ENCODE measurements around the gene TFCP2L1.

GRCh38 chr2:121242175-121242875 lies 42.7 kb downstream of the TFCP2L1 start:
- TF ChIP-seq, protein P1, sequence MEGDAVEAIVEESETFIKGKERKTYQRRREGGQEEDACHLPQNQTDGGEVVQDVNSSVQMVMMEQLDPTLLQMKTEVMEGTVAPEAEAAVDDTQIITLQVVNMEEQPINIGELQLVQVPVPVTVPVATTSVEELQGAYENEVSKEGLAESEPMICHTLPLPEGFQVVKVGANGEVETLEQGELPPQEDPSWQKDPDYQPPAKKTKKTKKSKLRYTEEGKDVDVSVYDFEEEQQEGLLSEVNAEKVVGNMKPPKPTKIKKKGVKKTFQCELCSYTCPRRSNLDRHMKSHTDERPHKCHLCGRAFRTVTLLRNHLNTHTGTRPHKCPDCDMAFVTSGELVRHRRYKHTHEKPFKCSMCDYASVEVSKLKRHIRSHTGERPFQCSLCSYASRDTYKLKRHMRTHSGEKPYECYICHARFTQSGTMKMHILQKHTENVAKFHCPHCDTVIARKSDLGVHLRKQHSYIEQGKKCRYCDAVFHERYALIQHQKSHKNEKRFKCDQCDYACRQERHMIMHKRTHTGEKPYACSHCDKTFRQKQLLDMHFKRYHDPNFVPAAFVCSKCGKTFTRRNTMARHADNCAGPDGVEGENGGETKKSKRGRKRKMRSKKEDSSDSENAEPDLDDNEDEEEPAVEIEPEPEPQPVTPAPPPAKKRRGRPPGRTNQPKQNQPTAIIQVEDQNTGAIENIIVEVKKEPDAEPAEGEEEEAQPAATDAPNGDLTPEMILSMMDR (IDR thresholded peaks at IDR 0.05; ENCODE audit: low read length), result no peak
- no peak for TF ChIP-seq EZH2 (IDR thresholded peaks at IDR 0.05; ENCODE audit: borderline replicate concordance, low read length)

Measured in OCI-LY1 (cell line).